ENCODE data around the gene ST8SIA1. TPM values are rescaled to one million over a fixed set of nuclear protein-coding genes. Genes with fewer than 3 reads are reported as not detected.
A peak's percentile ranks its signal among the peaks of the same experiment; 100 is the strongest.

The ST8SIA1 gene
- total RNA-seq, 1 experiment from 2014 or later = not detected

DNA sequence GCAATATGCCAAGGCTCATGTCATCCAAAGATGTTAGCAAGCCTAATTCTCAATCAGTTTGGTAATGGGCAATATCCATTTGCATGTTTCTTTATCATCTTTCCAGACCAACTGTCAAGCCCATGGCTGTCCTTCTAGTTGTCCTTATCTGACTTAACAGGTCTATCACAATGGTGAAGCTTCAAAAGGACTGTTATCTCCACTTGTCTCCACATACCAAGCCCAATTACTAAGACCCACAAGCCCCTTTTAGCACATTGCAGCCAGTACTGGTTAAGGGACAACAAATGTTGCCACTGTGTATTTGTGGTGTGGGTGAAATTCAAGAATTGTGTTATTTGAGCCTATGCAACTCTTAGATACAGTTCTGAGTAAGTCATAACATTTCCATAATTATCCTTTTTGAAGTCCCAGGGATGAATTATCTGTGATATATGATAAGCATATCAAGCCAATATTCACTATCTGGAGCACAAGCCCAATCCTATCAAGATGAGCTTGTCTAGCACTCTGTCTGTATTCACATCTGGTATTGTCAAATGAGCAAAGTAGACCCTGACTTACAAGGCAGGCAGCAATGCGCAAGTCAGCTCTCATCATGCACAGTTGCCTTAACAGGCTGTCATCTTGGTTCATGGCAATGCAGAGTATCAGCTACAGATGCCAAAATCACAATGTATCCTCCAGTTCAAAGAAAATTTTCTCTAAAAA lies 19.3 kb upstream of the ST8SIA1 start:
- Histone ChIP-seq H3K4me1 (replicated peaks) (no peaks in the 10 kb centered on the region), H3K27me3 (replicated peaks) (no peaks in the 10 kb centered on the region), H3K27ac (no peak overlapping the region), H3K4me3 (no peak overlapping the region), H3K36me3 (no peaks in the 10 kb centered on the region), H3K9me3 (replicated peaks) (no peaks in the 10 kb centered on the region)
- no peak for DNase-seq (ENCODE audit: low read depth in 1 of 2, low spot score in 2 of 2)

DNA sequence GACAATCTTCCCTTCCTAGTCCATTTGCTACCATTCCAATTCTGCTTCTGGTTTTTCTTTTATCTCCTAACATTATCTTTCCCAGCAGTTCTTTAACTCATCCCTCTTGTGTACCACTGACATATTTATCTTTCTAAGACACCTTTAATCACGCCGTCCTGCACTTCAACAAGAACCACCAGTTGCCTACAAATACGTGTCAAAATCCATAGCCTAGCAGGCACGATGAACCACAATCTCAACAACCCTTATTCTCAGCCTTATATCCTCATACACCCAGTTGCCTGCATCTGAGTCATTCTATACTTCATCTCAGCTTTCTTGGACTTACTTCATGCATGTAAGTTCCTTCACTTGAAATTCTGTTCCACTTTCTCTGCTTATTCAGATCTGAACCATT lies 16.4 kb upstream of the ST8SIA1 start:
- Histone ChIP-seq H3K36me3 (no peaks in the 10 kb centered on the region), H3K4me1 (replicated peaks) (no peaks in the 10 kb centered on the region), H3K9me3 (replicated peaks) (no peaks in the 10 kb centered on the region), H3K27me3 (replicated peaks) (no peaks in the 10 kb centered on the region), H3K27ac (no peak overlapping the region), H3K4me3 (no peak overlapping the region)
- DNase-seq (ENCODE audit: low read depth in 1 of 2, low spot score in 2 of 2) = no peak

DNA sequence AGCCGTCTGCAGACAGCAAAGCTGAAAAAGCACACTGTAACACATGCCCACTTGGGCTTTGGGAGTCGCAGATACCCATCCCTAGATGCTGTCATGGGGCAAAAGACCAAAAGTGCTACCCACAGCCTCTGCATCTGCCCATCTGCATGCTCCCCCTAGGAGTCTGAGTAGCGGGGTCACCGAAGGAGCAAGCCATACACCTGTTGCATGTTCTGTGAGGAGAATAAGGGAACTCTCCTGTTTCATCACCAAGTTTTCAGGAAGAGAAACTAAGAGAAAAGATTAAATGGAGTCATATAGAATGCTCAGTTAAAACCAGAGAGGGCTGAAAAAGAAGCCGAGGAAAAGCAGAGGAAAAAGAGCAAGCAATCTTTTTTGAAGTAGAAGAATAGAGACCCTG lies 13.7 kb upstream of the ST8SIA1 start:
- H3K9me3 ChIP-seq (replicated peaks) = no peaks in the 10 kb centered on the region
- no peak for DNase-seq (ENCODE audit: low read depth in 1 of 2, low spot score in 2 of 2)
- H3K4me1 ChIP-seq (replicated peaks) = no peaks in the 10 kb centered on the region
- no peak overlapping the region for H3K4me3 ChIP-seq
- H3K27ac ChIP-seq = no peak overlapping the region
- H3K36me3 ChIP-seq = no peaks in the 10 kb centered on the region
- no peaks in the 10 kb centered on the region for H3K27me3 ChIP-seq (replicated peaks)

DNA sequence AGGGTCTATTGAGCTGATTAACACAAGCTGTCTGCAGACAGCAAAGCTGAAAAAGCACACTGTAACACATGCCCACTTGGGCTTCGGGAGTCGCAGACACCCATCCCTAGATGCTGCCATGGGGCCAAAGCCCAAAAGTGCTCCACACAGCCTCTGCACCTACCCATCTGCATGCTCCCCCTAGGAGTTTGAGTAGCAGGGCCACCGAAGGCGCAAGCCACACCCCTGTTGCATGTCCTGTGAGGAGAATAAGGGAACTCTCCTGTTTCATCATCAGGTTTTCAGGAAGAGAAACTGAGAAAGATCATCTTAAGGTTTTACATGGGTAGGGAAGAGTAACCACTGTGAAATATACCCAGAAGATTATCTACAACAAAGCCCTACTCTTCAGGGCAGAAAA lies 5.6 kb upstream of the ST8SIA1 start:
- H3K36me3 ChIP-seq = no peaks in the 10 kb centered on the region

DNA sequence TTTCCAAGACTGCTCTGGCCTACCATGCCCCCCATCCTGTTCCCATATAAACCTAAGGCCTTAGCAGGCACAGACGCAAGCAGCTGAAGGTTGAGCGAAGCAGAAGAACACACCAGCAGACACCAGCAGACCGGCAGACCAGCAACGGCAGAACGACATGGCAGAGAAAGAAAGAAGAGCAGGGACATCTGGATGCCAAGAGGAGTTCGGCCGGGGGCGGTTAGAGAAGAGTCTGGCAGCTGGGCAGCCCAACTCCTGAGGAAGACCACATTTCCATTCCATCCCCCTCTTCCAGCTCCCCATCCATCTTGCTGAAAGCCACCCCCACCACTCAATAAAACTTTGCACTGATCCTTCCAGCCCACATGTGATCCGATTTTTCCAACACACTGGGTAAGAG lies 5.2 kb upstream of the ST8SIA1 start:
- Histone ChIP-seq H3K36me3 (no peaks in the 10 kb centered on the region), H3K4me3 (no peak overlapping the region), H3K27me3 (replicated peaks) (peaks cover 8% of the 10 kb centered on the region), H3K27ac (no peak overlapping the region), H3K4me1 (replicated peaks) (0 out of 2 replicates have a peak, but pooled peaks cover 3% of the 10 kb centered on the region), H3K9me3 (replicated peaks) (0 out of 2 replicates have a peak, but pooled peaks cover 4% of the 10 kb centered on the region)
- no peak for DNase-seq (ENCODE audit: low read depth in 1 of 2, low spot score in 2 of 2)

More for the DNA sequence above, 5.6 kb upstream of the ST8SIA1 start:
- H3K4me1 ChIP-seq (replicated peaks) = 0 out of 2 replicates have a peak, but pooled peaks cover 2% of the 10 kb centered on the region
- 0 out of 2 replicates have a peak, but pooled peaks cover 2% of the 10 kb centered on the region for H3K9me3 ChIP-seq (replicated peaks)
- DNase-seq (ENCODE audit: low read depth in 1 of 2, low spot score in 2 of 2) = no peak
- no peak overlapping the region for H3K27ac ChIP-seq
- H3K4me3 ChIP-seq = no peak overlapping the region
- peaks cover 3% of the 10 kb centered on the region for H3K27me3 ChIP-seq (replicated peaks)

DNA sequence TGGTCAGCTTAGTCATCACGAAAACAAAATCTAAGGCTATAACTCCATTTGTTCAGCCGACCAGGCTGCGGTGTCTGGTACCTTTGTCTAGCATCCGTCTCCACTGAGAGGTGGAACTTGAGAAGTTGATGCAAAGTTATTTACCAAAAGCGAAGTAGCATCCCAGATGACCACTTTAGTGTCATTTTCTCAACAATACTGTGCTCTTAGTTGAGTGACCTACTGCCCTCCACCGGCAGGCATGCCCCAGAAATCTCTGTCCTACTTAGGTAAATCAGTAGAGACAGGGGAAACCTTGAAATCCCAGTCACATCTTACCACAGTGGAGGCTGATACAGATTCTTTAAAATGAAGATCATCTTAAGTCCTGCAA lies 1.3 kb upstream of the ST8SIA1 start:
- Histone ChIP-seq H3K27me3 (replicated peaks) (peaks cover 21% of the 10 kb centered on the region), H3K36me3 (no peaks in the 10 kb centered on the region), H3K27ac (no peak overlapping the region), H3K4me3 (peak overlapping the region; percentile 38), H3K9me3 (replicated peaks) (0 out of 2 replicates have a peak, but pooled peaks cover 4% of the 10 kb centered on the region), H3K4me1 (replicated peaks) (0 out of 2 replicates have a peak, but pooled peaks cover 3% of the 10 kb centered on the region)
- DNase-seq (ENCODE audit: low read depth in 1 of 2, low spot score in 2 of 2) = no peak

DNA sequence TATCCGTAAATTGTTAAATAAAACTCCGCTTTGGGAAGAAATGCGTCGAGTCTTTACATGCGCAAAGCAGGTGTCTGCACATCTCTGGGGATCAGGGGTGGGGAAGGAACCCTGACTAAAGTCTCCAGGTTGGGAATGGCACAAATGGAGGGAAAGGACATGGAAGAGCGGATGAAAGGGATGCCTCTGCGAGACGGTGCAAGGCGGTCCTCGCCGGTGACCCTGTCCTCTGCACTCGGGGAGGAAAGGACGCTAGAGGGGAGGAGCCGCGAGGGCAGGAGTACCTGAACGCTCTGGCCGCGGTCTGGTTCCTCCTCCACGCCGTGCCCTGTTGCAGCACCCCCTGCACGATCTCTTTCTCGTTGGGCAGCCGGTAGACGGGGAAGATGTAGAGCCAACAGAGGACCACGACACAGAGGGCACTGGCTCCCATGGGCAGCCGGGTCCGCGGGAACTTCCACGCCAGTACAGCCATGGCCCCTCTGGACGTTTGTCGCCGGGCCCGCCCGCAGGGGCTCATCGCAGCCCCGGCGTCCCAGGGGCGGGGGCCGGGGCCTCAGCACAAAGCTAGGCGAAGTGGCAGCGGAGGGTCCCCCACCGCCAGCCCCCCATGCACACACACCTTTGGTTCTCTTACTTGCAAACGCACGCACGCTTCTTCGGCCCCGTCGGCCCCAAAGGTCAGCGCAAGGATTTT lies 646 bp downstream of the ST8SIA1 start:
- Histone ChIP-seq H3K36me3 (no peaks in the 10 kb centered on the region), H3K4me1 (replicated peaks) (0 out of 2 replicates have a peak, but pooled peaks cover 3% of the 10 kb centered on the region), H3K27ac (no peak overlapping the region), H3K4me3 (no peak overlapping the region; the same call in 1 of the 2 replicates), H3K27me3 (replicated peaks) (peaks cover 21% of the 10 kb centered on the region), H3K9me3 (replicated peaks) (0 out of 2 replicates have a peak, but pooled peaks cover 4% of the 10 kb centered on the region)
- no peak for DNase-seq (ENCODE audit: low read depth in 1 of 2, low spot score in 2 of 2)

DNA sequence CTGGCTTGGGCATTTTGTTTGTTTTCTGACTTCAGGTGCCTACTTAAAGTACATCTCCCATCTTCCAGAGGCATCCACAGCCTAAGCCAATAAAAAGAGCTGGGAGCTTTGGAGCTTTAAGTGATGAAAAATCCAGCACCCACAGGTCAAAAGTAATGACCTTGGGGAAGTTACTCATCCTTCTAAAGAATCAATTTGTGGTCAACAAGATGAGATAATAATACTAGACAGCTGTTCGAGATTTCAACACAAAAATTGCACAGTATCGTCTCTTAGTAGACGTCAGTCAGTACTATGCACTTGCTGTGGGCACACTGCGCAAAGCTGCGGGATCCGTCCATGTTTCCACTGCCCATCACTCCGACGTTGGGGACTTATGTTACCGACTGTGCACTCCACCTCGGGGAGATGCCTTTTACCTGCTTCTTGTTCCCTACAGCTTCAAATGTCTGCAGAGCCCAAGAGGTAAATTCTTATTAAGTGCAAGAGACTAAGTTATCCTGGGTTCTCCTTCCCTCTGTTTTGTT lies 1.3 kb downstream of the ST8SIA1 start:
- Histone ChIP-seq H3K36me3 (no peaks in the 10 kb centered on the region), H3K9me3 (replicated peaks) (0 out of 2 replicates have a peak, but pooled peaks cover 4% of the 10 kb centered on the region), H3K4me3 (no peak overlapping the region), H3K4me1 (replicated peaks) (0 out of 2 replicates have a peak, but pooled peaks cover 3% of the 10 kb centered on the region), H3K27me3 (replicated peaks) (peaks cover 21% of the 10 kb centered on the region), H3K27ac (no peak overlapping the region)
- DNase-seq (ENCODE audit: low read depth in 1 of 2, low spot score in 2 of 2) = no peak

DNA sequence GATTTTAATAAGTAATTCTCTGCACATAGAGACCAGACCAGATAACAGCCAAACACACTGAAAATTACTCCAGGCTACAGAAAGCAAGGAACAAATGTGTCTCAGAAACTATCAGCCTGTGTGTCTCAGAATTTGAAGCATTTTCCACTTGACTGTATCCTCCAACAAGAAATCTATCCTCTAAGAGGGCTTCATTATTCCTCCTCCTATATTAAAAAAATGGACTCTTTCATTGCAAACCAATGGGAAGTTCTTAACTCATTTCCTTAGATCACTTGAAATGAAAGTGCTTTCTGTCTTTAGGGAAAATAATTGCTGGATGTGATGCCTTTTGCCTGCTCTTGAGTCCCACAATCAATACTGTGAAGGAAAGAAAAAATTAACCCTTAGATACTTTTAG lies 2.3 kb downstream of the ST8SIA1 start:
- Histone ChIP-seq H3K27ac (no peak overlapping the region), H3K36me3 (no peaks in the 10 kb centered on the region), H3K27me3 (replicated peaks) (peaks cover 21% of the 10 kb centered on the region), H3K4me1 (replicated peaks) (0 out of 2 replicates have a peak, but pooled peaks cover 3% of the 10 kb centered on the region), H3K9me3 (replicated peaks) (0 out of 2 replicates have a peak, but pooled peaks cover 4% of the 10 kb centered on the region), H3K4me3 (no peak overlapping the region)
- no peak for DNase-seq (ENCODE audit: low read depth in 1 of 2, low spot score in 2 of 2)

DNA sequence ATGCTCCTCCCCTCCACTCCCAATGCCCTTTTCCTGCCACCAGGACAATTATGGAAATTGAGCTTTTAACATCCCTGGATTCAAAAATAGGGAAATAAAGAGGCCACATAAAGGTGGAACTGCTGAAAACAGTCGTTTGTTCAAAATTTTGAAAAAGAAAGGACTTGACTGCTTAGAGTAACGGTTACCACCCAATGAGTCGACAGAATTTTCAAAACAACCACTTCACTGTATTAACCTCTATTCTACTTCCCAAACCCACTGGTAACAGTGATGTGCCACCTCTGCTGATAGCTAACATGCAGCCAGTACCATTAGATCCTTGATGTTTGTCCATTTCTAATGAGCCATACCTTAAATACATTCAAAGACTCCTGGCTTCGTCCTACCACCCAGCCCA lies 4.9 kb downstream of the ST8SIA1 start:
- Histone ChIP-seq H3K27ac (no peak overlapping the region), H3K27me3 (replicated peaks) (peaks cover 13% of the 10 kb centered on the region), H3K4me3 (no peak overlapping the region), H3K36me3 (no peaks in the 10 kb centered on the region), H3K4me1 (replicated peaks) (no peaks in the 10 kb centered on the region), H3K9me3 (replicated peaks) (no peaks in the 10 kb centered on the region)
- no peak for DNase-seq (ENCODE audit: low read depth in 1 of 2, low spot score in 2 of 2)

DNA sequence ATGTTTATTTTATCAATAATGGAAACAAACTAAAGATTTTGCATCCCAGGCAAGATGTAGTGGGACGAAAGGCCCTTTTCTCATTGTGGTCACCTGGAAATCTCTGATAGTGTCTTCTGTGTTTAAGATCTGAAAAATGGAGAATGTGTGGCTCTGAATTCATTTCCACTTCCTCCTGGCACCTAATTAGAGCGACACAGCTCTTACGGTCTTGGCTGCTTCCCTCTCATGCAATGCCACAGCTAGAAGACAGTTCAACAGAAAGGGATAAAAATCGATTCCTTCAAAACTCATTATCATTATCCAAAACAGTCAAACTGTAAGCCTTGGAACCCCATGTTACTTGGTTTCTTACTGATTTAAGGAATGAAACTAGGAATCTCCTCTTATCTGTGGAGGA lies 9.3 kb downstream of the ST8SIA1 start:
- Histone ChIP-seq H3K9me3 (replicated peaks) (no peaks in the 10 kb centered on the region), H3K36me3 (no peaks in the 10 kb centered on the region), H3K4me3 (no peak overlapping the region), H3K27ac (no peak overlapping the region), H3K27me3 (replicated peaks) (no peaks in the 10 kb centered on the region), H3K4me1 (replicated peaks) (no peaks in the 10 kb centered on the region)
- DNase-seq (ENCODE audit: low read depth in 1 of 2, low spot score in 2 of 2) = no peak

DNA sequence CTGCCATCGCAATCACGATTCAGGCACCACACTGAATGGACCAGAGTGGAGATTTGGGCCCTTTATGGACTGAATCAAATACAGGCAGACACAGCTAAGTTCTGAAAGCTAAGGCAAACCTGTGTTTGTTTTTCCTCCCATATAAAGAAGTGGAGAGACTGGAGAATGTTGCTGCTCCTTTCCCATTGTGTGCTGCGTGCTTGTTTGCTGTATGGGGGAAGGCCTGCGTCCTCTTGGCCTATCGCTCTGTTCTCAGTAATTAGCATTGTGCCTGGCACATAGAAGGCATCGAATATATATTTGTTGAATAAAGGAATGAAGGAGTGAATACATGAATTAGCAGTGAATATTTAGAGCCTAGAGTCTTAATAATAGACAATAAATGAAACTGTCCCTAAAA lies 12.4 kb downstream of the ST8SIA1 start:
- Histone ChIP-seq H3K27ac (no peak overlapping the region), H3K4me3 (no peak overlapping the region), H3K4me1 (replicated peaks) (no peaks in the 10 kb centered on the region), H3K27me3 (replicated peaks) (no peaks in the 10 kb centered on the region), H3K36me3 (no peaks in the 10 kb centered on the region), H3K9me3 (replicated peaks) (no peaks in the 10 kb centered on the region)
- no peak for DNase-seq (ENCODE audit: low read depth in 1 of 2, low spot score in 2 of 2)

DNA sequence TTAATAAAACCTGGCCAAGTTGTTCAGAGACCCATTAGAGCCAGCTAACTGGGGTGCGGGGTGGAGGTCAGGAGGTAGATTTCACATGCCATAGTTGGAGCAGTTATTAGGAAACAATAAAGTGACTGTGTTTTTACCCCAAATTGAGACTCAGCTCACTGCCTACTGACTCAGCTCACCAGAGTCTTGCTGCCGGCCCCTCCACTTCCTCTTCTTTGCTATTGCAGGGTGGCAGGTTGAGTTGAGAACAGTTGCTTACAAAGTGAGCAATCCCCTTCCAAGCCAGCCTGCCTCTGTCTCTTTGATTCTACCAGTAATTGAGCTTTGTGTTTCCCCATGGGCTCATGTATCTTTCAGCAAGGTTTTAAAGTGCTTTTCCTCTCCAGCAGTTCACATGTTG lies 12.9 kb downstream of the ST8SIA1 start:
- no peaks in the 10 kb centered on the region for H3K4me1 ChIP-seq (replicated peaks)
- DNase-seq (ENCODE audit: low read depth in 1 of 2, low spot score in 2 of 2) = peak in 1 of 2 experiments; percentile 1
- no peaks in the 10 kb centered on the region for H3K36me3 ChIP-seq
- H3K4me3 ChIP-seq = no peak overlapping the region
- no peaks in the 10 kb centered on the region for H3K9me3 ChIP-seq (replicated peaks)
- no peak overlapping the region for H3K27ac ChIP-seq
- no peaks in the 10 kb centered on the region for H3K27me3 ChIP-seq (replicated peaks)

DNA sequence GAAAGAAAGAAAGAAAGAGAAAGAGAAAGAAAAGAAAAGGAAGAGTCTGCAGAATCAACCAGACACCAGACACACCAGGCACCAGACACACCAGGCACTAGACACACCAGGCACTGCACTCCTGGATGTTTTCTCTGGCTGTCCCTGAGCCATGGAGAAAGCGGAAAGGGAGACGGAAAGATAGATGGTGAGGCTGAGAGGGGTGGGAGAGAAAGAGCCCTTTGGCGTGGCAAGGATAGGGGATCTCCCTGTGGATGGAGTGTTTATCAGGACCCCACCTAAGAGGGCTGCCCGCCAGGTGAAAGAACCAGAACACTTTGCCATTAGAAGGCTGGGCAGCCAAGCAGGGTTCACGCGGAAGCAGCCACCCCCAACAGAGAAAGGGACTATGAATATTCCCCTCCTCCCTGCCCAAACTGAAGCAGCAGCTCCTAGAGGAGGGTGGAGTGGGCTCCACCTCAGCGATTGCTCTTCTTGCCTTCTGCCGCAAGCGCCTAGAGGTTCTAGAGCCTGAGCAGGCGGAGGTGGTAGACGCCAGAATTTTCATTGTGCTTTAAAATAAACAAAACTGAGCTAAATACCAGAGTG lies 13.4 kb downstream of the ST8SIA1 start:
- no peak overlapping the region for H3K27ac ChIP-seq
- H3K4me3 ChIP-seq = no peak overlapping the region
- peak in 1 of 2 experiments; percentile 4 for DNase-seq (ENCODE audit: low read depth in 1 of 2, low spot score in 2 of 2)
- H3K27me3 ChIP-seq (replicated peaks) = no peaks in the 10 kb centered on the region
- H3K9me3 ChIP-seq (replicated peaks) = no peaks in the 10 kb centered on the region
- no peaks in the 10 kb centered on the region for H3K4me1 ChIP-seq (replicated peaks)
- no peaks in the 10 kb centered on the region for H3K36me3 ChIP-seq
